Adrenal gland (tissue), 12 donors: Measurements from ENCODE around the gene TBXA2R. TPM values are rescaled to one million over a fixed set of nuclear protein-coding genes. Genes with fewer than 3 reads are reported as not detected.

Source experiments
- DNase-seq, 7 donors: peaks; one replicate each; pipeline ENCODE4 v3.0.0-alpha.2; 2019 to 2020
- H3K27ac ChIP-seq, 5 donors: fragments of 200-600 bp; sonication (generic) in 4 of 5; 1 replicate in 3 of 5; 2 replicates in 2 of 5; pipeline versions ENCODE4 v1.5.1 to v1.8.0; 2016 to 2020; ENCODE audit warnings: mild to moderate bottlenecking in 1 of 5
- H3K27me3 ChIP-seq: fragments of 200-600 bp; 2 replicates; pipeline ENCODE4 v1.8.0; 2021
- H3K36me3 ChIP-seq, 2 donors: fragments of 200-600 bp; replicated peaks in 1 of 2; 1 replicate in 1 of 2; 2 replicates in 1 of 2; pipeline versions ENCODE4 v1.5.1 to v1.8.0; 2018 to 2022
- H3K4me1 ChIP-seq, 2 donors: fragments of 200-600 bp; replicated peaks in 1 of 2; 1 replicate in 1 of 2; 2 replicates in 1 of 2; pipeline versions ENCODE4 v1.5.1 to v1.8.0; 2018 to 2021
- H3K4me3 ChIP-seq, 4 donors: fragments of 200-600 bp; sonication (generic) in 3 of 4; one replicate each; pipeline ENCODE4 v1.5.1; 2016 to 2018
- H3K9me3 ChIP-seq, 3 donors: fragments of 200-600 bp; sonication (generic) in 1 of 3; replicated peaks in 1 of 3; 1 replicate in 2 of 3; 2 replicates in 1 of 3; pipeline versions ENCODE4 v1.5.1 to v1.8.0; 2016 to 2021
- CTCF ChIP-seq, 6 experiments: fragments of 450-650 bp in 4 of 6; fragments of 200-600 bp in 2 of 6; sonication (generic) in 1 of 6; IDR thresholded peaks; 1 replicate in 5 of 6; 2 replicates in 1 of 6; pipeline versions ENCODE4 v1.5.1 to v1.8.0; 2016 to 2021; ENCODE audit warnings: antibody characterized with exemption in 6 of 6, mild to moderate bottlenecking in 2 of 6, moderate library complexity in 1 of 6
- POLR2A ChIP-seq, 2 donors: fragments of 450-650 bp; IDR thresholded peaks; one replicate each; pipeline ENCODE4 v1.6.1; 2017; ENCODE audit warnings: antibody characterized with exemption in 2 of 2, mild to moderate bottlenecking in 2 of 2, moderate library complexity in 1 of 2
- WGBS, 4 donors: extraction: QIAGEN DNeasy Blood & Tissue Kit in 2 of 4; methylation state at CpG; one replicate each; pipeline versions ENCODE4 v1.1.5 to v1.1.7; 2013 to 2017; 5-methylcytosine and 5-hydroxymethylcytosine counted together
- intact Hi-C, 2 donors: fragments of 100-400 bp; cut with DNase I; formaldehyde crosslinking; loops; one replicate each; pipeline versions ENCODE4 v1.14.1 to v1.15.0; 2022 to 2023
- polyA plus RNA-seq, 3 donors: library from polyadenylated mRNA; stranded (reverse); fragments of 200-250 nt in 2 of 3; fragments of 350-450 nt in 1 of 3; fragmentation: Illumina TruSeq in 1 of 3; extraction: RNeasy Lipid Tissue Mini Kit (QIAGEN cat#74804) in 1 of 3; gene quantifications; one replicate each; pipeline ENCODE4 v1.2.3, GENCODE V29; 2013 to 2014
- total RNA-seq, 9 donors: library from RNA; depleted of rRNA in 4 of 9; stranded (reverse); fragments of >200 nt in 4 of 9; fragments of 120-200 nt in 1 of 9; fragmentation: NEBNext Ultra II Directional in 1 of 9; extraction: Animal tissue kit (Norgen Biotek cat#: 25700) in 1 of 9; gene quantifications; one replicate each; pipeline versions ENCODE4 v1.1.0 to v1.2.4, GENCODE V29; 2013 to 2023
- donor health status: healthy with polysubstance abuse.
- donor health status: Bipolar disorder and iron deficiency.
- donor health status: DM: yes; HTN: yes; CAD: no.
- donor health status: DM: no; HTN: no; CAD: no.
- donor health status: DM: no; HTN: no; CAD: no.
- donor health status: DM: yes; HTN: yes; CAD: no.

The TBXA2R gene
- total and polyA plus RNA-seq, 12 donors: 4.7 to 25.5 (median 12.4) TPM

DNA sequence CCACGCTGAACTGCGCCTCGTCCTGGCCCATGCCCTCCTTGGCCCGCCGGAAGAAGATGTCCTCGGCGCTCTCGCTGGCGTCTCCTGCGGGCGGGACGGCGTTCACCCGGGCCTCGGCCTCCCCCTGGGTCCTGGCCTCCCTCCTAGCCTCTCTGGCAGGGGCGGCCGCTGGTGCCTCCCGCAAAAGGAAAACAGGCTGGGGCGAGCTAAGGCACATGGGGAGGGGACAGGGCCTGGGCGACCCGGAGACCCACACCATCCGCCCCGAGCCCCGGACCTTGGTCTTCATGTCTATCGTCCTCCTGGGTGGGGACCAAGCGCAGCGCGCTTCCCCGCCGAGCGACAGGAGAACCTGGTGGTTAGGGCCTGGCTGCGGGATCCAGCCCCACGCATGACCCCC lies 5.7 kb upstream of the TBXA2R start:
- peaks cover 0 to 18% of the 10 kb centered on the region in 2 donors for H3K36me3 ChIP-seq
- WGBS, 4 donors: 92 to 98% (median 97%) methylated on average over 15 to 33 of the region's 33 CpGs; no CpG with 5 or more reads in 1 of the 4 donors
- no peak overlapping the region for H3K4me3 ChIP-seq
- DNase-seq: no peak
- intact Hi-C loops: loop anchor here in 1 of 2 donors (5.0 kb wide), 1 partner anchor 65 kb away; no protein-coding TSS in a partner anchor
- no peaks in the 10 kb centered on the region for H3K9me3 ChIP-seq
- TF ChIP-seq CTCF (IDR thresholded peaks at IDR 0.05) (no peak), POLR2A (IDR thresholded peaks at IDR 0.05) (no peak)
- H3K27ac ChIP-seq: no peak overlapping the region
- peaks cover 23 to 30% of the 10 kb centered on the region in 2 donors for H3K4me1 ChIP-seq
- H3K27me3 ChIP-seq: no peaks in the 10 kb centered on the region

DNA sequence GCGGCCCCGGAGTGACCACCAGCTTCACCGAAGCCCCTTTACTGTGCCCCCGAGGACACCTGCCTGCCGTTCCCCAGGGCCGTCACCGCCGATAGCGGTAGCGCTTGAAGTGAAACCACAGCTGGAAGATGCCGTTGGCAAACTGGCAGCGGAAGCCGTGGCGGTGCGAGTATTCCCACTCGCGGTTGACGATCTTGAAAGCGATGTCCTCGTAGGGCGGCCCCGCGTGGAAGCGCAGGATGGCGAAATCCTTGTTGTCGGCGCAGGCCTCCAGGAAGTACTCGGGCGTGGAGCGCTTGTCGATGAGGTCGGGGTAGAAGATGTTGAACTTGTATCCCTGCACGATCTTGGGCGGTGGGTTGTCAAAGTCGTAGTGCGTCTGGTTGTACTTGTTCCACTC lies 5.2 kb upstream of the TBXA2R start:
- Histone ChIP-seq H3K9me3 (no peaks in the 10 kb centered on the region), H3K4me1 (peaks cover 26 to 35% of the 10 kb centered on the region in 2 donors), H3K36me3 (peaks cover 0 to 18% of the 10 kb centered on the region in 2 donors), H3K27ac (no peak overlapping the region), H3K27me3 (no peaks in the 10 kb centered on the region), H3K4me3 (no peak overlapping the region)
- TF ChIP-seq CTCF (IDR thresholded peaks at IDR 0.05) (no peak), POLR2A (IDR thresholded peaks at IDR 0.05) (no peak)
- DNase-seq: peak in 1 of 7 donors; percentile 22
- intact Hi-C loops: loop anchor here in 1 of 2 donors (5.0 kb wide), 1 partner anchor 65 kb away; no protein-coding TSS in a partner anchor
- WGBS, 4 donors: 95 to 98% (median 96%) methylated on average over 33 to 36 of the region's 36 CpGs

GRCh38 chr19:3610745-3611717 lies 4.4 kb upstream of the TBXA2R start:
- H3K27me3 ChIP-seq: no peaks in the 10 kb centered on the region
- peaks cover 0 to 15% of the 10 kb centered on the region in 2 donors for H3K36me3 ChIP-seq
- peak in 1 of 7 donors; percentile 22 for DNase-seq
- intact Hi-C loops: loop anchor here in 1 of 2 donors (5.0 kb wide), 1 partner anchor 64 kb away; no protein-coding TSS in a partner anchor
- 85 to 91% (median 89%) methylated on average over 10 to 41 of the region's 41 CpGs for WGBS, 4 donors
- TF ChIP-seq POLR2A (IDR thresholded peaks at IDR 0.05) (no peak), CTCF (IDR thresholded peaks at IDR 0.05) (no peak)
- peak overlapping the region in 1 of 5 donors; percentile 11 for H3K27ac ChIP-seq
- H3K4me1 ChIP-seq: peaks cover 26 to 40% of the 10 kb centered on the region in 2 donors
- H3K4me3 ChIP-seq: no peak overlapping the region
- H3K9me3 ChIP-seq: no peaks in the 10 kb centered on the region
